DND-41 (cell line): Measurements from ENCODE around the gene ERC2.

Experiments
- CTCF ChIP-seq: IDR thresholded peaks from 2 replicates; pipeline ENCODE4 v1.5.1; 2012; ENCODE audit warnings: borderline replicate concordance, low read length, moderate library complexity, mild to moderate bottlenecking; ENCODE audit not compliant: poor library complexity, severe bottlenecking; ENCODE audit errors: extremely low read depth
- EZH2 ChIP-seq: IDR thresholded peaks from 3 replicates; pipeline ENCODE4 v1.6.1; 2012; ENCODE audit warnings: borderline replicate concordance, low read depth, mild to moderate bottlenecking, moderate library complexity, low read length, inconsistent platforms; ENCODE audit not compliant: severe bottlenecking

GRCh38 chr3:56173601-56174000 is 294.7 kb downstream of the ERC2 start:
- TF ChIP-seq CTCF (no peak), EZH2 (no peak)
